Mucosa of descending colon (tissue), 3 donors: Measurements from ENCODE around the gene C15orf62. TPM values are rescaled to one million over a fixed set of nuclear protein-coding genes. Genes with fewer than 3 reads are reported as not detected.

Experiments used
- ATAC-seq: fragments of 200-7000 bp; cut with Tn5 transposase; one replicate; pipeline ENCODE4 v1.9.1; 2020; ENCODE audit warnings: mild to moderate bottlenecking, moderate library complexity
- DNase-seq, 3 donors: peaks; one replicate each; pipeline ENCODE4 v3.0.0-alpha.2; 2020
- H3K36me3 ChIP-seq: fragments of 200-600 bp; one replicate; pipeline ENCODE4 v1.8.0; 2021; ENCODE audit warnings: low read depth, mild to moderate bottlenecking
- H3K4me1 ChIP-seq: fragments of 200-600 bp; one replicate; pipeline ENCODE4 v1.8.0; 2021; ENCODE audit warnings: low read depth, mild to moderate bottlenecking
- H3K4me3 ChIP-seq: fragments of 200-600 bp; one replicate; pipeline ENCODE4 v1.8.0; 2021; ENCODE audit warnings: mild to moderate bottlenecking
- H3K9me3 ChIP-seq: fragments of 200-600 bp; one replicate; pipeline ENCODE4 v1.8.0; 2021; ENCODE audit warnings: mild to moderate bottlenecking
- intact Hi-C, 2 donors: fragments of 100-400 bp; cut with DNase I in 1 of 2; cut with micrococcal nuclease in 1 of 2; formaldehyde crosslinking; loops; one replicate each; pipeline versions ENCODE4 v1.11.0 to v1.11.1; 2022; cut with DNase I, micrococcal nuclease
- total RNA-seq, 3 donors: library from RNA; stranded (reverse); fragmentation: NEBNext Ultra II Directional in 2 of 3; extraction: Animal tissue kit (Norgen Biotek cat#: 25700) in 2 of 3; gene quantifications; one replicate each; pipeline versions ENCODE4 v1.2.1 to v1.2.4, GENCODE V29; 2021 to 2023
- TF ChIP-seq, protein P1 (sequence below): fragments of 200-600 bp; IDR thresholded peaks from one replicate; pipeline ENCODE4 v1.8.0; 2022; ENCODE audit warnings: antibody characterized with exemption, mild to moderate bottlenecking
- donor health status: DM: no; HTN: no; CAD: no; lungs with moderate emphysema.
- donor health status: DM: no; HTN: no; CAD: no.
- donor health status: DM: no; HTN: yes; CAD: no.

The C15orf62 gene
- total RNA-seq, 3 donors from 2014 or later = 0.32 to 0.63 (median 0.35) TPM

- H3K36me3 ChIP-seq = no peaks in the 10 kb centered on the region
- no peaks in the 10 kb centered on the region for H3K9me3 ChIP-seq
- peak in 1 of 3 donors; percentile 10 for DNase-seq
- no peak overlapping the region for H3K4me3 ChIP-seq
- H3K4me1 ChIP-seq = peaks cover 14% of the 10 kb centered on the region
- TF ChIP-seq, protein P1, sequence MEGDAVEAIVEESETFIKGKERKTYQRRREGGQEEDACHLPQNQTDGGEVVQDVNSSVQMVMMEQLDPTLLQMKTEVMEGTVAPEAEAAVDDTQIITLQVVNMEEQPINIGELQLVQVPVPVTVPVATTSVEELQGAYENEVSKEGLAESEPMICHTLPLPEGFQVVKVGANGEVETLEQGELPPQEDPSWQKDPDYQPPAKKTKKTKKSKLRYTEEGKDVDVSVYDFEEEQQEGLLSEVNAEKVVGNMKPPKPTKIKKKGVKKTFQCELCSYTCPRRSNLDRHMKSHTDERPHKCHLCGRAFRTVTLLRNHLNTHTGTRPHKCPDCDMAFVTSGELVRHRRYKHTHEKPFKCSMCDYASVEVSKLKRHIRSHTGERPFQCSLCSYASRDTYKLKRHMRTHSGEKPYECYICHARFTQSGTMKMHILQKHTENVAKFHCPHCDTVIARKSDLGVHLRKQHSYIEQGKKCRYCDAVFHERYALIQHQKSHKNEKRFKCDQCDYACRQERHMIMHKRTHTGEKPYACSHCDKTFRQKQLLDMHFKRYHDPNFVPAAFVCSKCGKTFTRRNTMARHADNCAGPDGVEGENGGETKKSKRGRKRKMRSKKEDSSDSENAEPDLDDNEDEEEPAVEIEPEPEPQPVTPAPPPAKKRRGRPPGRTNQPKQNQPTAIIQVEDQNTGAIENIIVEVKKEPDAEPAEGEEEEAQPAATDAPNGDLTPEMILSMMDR = no peak
- intact Hi-C loops = no loop called here
- ATAC-seq = no peak
Measured at GRCh38 chr15:40803076-40803475, 33.3 kb downstream of the C15orf62 start.

- ATAC-seq (no peak), DNase-seq (peak in 2 of 3 donors; percentile 14 to 15)
- intact Hi-C loops = no loop called here
- Histone ChIP-seq H3K9me3 (no peaks in the 10 kb centered on the region), H3K4me1 (peaks cover 21% of the 10 kb centered on the region), H3K4me3 (no peak overlapping the region), H3K36me3 (no peaks in the 10 kb centered on the region)
- TF ChIP-seq, protein P1 = no peak
Measured at GRCh38 chr15:40803688-40804087, 33.9 kb downstream of the C15orf62 start.

DNA sequence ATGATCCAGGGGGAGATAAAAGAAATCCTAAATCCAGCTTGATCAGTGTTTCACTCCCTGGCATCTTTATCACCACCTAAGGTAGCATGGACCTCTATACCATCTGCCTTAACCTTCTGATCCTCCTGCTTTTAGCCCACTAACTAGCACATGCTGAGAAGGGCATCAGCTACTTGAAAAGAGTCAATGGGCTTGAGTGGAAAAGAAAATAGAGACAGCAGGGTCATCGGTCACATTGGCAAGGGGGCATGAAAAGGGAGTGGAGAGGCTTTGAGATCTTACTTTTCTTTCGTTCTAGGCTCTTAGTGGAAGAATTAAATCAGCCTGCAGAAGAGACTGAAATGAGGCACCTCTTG is 36.9 kb downstream of the C15orf62 start:
- DNase-seq = no peak
- H3K4me3 ChIP-seq = peak overlapping the region; percentile 64
- H3K9me3 ChIP-seq = no peaks in the 10 kb centered on the region
- intact Hi-C loops = no loop called here
- no peaks in the 10 kb centered on the region for H3K36me3 ChIP-seq
- H3K4me1 ChIP-seq = peaks cover 25% of the 10 kb centered on the region
- ATAC-seq = no peak
- TF ChIP-seq, protein P1 = no peak

DNA sequence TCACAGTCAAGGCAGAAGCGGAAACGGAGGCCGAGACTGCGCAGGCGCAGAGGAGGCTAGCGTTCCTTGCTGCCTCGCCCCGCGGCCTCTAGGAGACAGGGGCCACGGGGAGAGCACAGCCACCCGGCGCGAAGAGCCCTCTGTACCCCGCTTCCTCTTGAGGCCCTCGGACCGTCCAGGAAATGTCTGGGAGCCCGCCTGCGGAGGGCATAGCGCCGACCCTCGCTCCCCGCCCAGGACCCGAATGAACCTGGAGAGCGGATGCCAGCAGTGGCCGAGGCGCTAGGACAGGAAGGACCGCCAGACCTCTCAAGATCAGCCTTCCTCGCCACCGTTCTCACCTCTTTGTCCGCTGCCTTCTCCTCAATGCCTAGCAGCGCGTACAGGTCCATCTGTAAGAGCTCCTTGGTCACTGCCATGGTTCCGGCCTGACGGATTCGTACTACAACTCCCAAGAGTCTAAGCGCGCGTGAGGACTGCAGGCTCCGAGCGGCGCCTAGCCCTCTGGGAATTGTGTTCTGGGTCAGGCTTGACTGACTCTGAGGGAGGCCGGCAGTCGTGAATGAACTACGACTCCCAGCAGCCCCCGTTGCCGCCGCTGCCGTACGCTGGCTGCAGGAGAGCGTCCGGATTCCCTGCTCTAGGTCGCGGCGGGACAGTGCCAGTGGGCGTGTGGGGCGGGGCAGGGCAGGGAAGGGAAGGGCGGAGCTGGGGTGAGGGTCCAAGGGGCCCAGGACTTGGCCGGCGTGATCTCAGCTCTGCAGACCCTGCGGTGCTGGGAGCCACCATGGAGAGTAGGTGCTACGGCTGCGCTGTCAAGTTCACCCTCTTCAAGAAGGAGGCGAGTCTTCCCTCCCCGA is 37.5 kb downstream of the C15orf62 start, which contains the start of the genes DNAJC17 and ZFYVE19:
Gene DNAJC17 (minus strand): TSS at position 446 of the 860 bp plus-strand sequence. CDS start 27 bp downstream, at position 419.
Gene ZFYVE19 (plus strand): TSS at position 62 of the 860 bp plus-strand sequence. CDS start 501 bp downstream, at position 563.
- peak; percentile 96 to 97 (median 97) for DNase-seq
- Histone ChIP-seq H3K4me1 (peaks cover 25% of the 10 kb centered on the region), H3K9me3 (no peaks in the 10 kb centered on the region), H3K4me3 (peak within 1 kb of the TSS; percentile 64), H3K36me3 (no peaks in the 10 kb centered on the region)
- intact Hi-C loops = no loop called here
- TF ChIP-seq, protein P1 = no peak
- ATAC-seq = peak; percentile 97

DNA sequence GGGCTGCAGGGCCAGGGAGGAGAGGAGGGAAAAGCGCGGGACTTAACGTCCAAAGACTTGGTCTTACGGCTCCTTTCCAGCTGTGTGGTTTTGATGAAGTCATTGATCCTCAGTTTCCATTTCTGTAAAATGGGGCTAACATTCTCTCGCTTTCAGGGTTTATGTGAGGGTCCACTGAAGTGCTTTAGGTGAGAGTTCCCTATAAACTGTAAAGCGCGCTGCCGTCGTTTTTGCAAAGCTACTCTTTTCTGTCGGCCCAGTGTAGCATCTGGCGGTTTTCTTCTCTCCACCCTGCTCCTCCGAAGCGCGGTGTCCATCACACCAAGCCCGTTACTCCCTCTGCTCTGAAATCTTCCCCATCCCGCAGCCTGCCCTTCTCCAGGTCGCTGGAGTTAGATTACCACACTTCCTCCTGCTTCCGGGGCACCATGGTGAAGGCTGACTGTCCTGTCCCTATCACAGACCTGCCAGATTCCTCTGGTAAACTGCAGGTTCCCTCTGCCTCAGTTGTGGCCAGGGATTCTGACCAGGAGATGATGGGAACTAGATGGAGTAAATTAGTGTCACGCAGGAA is 38.2 kb downstream of the C15orf62 start:
- ATAC-seq (no peak), DNase-seq (peak in 2 of 3 donors; percentile 39 to 44)
- TF ChIP-seq, protein P1 = no peak
- Histone ChIP-seq H3K4me1 (peaks cover 25% of the 10 kb centered on the region), H3K36me3 (no peaks in the 10 kb centered on the region), H3K4me3 (peak overlapping the region; percentile 64), H3K9me3 (no peaks in the 10 kb centered on the region)
- intact Hi-C loops = no loop called here
